Vagina (tissue), 2 donors: ENCODE results near the gene KIF1A.

Experiments used
- POLR2A ChIP-seq, 2 donors: fragments of 450-650 bp; IDR thresholded peaks; one replicate each; pipeline ENCODE4 v1.6.1; 2017; ENCODE audit warnings: antibody characterized with exemption in 2 of 2, mild to moderate bottlenecking in 2 of 2, moderate library complexity in 2 of 2
- TF ChIP-seq, protein P1 (sequence below), 3 experiments: fragments of 450-650 bp in 2 of 3; fragments of 200-600 bp in 1 of 3; sonication (generic) in 1 of 3; IDR thresholded peaks; one replicate each; pipeline ENCODE4 v1.5.1; 2017 to 2019; ENCODE audit warnings: antibody characterized with exemption in 3 of 3, mild to moderate bottlenecking in 2 of 3, moderate library complexity in 2 of 3

DNA sequence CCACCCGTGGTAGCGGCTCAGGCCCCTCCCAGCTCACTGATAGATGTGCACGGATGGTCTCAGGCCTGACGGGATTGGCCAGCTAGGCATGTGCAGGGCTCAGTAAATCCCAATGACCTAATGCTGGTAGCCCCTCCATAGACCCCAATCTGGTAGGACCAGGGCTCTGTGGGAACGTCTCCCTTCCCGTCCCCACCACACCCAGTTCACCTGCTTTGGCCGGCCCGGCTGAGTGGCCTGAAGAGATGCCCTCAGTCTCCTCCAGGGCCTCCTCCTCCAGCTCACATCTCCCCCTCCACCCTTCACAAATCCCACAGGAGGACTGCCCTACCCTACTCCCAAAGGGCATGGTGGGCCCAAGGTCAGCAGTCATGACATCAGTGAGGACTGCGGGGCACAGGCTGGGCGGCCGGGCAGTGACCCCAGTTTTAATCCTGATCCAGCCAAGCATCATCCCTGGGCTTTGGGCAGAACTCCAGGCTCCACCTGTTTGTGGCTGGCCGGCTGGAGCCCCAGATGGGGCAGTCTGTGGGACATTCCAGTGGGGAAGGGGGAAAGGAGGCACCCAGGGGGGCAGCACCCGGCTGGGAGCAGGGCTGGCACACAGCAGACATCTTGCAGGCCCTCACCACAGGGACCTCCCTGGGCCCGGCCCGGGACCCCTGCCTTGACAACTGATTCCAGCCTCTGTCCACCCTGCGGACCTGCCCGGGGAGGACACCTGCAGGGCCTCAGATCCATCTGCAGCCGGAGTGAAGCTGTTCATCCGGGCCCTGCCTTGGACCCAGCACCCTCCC, 2.3 kb downstream of the KIF1A start:
- TF ChIP-seq, protein P1, sequence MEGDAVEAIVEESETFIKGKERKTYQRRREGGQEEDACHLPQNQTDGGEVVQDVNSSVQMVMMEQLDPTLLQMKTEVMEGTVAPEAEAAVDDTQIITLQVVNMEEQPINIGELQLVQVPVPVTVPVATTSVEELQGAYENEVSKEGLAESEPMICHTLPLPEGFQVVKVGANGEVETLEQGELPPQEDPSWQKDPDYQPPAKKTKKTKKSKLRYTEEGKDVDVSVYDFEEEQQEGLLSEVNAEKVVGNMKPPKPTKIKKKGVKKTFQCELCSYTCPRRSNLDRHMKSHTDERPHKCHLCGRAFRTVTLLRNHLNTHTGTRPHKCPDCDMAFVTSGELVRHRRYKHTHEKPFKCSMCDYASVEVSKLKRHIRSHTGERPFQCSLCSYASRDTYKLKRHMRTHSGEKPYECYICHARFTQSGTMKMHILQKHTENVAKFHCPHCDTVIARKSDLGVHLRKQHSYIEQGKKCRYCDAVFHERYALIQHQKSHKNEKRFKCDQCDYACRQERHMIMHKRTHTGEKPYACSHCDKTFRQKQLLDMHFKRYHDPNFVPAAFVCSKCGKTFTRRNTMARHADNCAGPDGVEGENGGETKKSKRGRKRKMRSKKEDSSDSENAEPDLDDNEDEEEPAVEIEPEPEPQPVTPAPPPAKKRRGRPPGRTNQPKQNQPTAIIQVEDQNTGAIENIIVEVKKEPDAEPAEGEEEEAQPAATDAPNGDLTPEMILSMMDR (IDR thresholded peaks at IDR 0.05), result no peak
- TF ChIP-seq POLR2A (IDR thresholded peaks at IDR 0.05), result no peak
